ENCODE results near the gene PRKCA. TPM values are rescaled to one million over a fixed set of nuclear protein-coding genes. Genes with fewer than 3 reads are reported as not detected.

PRKCA gene
- total and polyA plus RNA-seq, 2 of the 13 experiments (the other 11 are each of a cell fraction or from before 2014, with no cell fraction given): 18.5 to 21.5 TPM

- in situ Hi-C loops (cut with HindIII; ENCODE audit: extremely low pct_ligation_motif_present, low pct_unique_long_range_greater_than_20kb): no loop called here
- ATAC-seq (no peak), FAIRE-seq (no peak)
Observed at GRCh38 chr17:66667090-66667489, 364.7 kb downstream of the PRKCA start.

DNA sequence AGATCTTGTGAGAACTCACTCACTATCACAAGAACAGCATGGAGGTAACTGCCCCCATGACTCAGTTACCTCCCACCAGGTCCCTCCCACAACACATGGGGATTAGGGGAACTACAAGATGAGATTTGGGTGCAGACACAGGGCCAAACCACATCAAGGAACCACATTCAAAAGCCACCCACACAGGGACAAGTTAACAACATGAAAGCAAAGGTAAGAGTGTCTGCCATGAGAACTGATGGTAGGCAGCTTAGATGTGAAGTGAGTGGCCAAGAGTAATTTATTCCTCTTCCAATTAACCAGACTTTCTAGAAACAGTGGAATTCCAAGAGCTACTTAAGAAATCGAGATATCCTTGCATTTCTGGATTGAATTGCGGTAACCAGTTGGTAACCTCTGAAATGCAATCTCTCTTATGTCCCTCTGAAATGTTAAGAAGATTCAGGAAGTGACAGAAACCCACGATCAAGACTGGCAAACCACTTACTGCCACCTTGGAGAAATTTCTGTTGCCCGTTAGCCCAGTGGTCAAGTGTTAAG, 365.1 kb downstream of the PRKCA start:
- Histone ChIP-seq H3K4me2 (ENCODE audit: low read depth, low read length) (no peak overlapping the region), H2AFZ (ENCODE audit: low read length) (no peak overlapping the region), H3K9ac (ENCODE audit: insufficient read depth, low read depth, low read length) (no peak overlapping the region), H3K9me3 (ENCODE audit: low read length) (no peaks in the 10 kb centered on the region), H3K27ac (ENCODE audit: extremely low read length, insufficient read depth, low read length) (no peak overlapping the region), H3K4me3 (replicated peaks in 1 of 3; ENCODE audit: insufficient read depth in 1 of 3, low read depth in 2 of 3, low read length in 3 of 3) (no peak overlapping the region), H3K4me1 (ENCODE audit: insufficient read depth, low read length) (no peaks in the 10 kb centered on the region), H4K20me1 (ENCODE audit: insufficient read depth, low read length) (no peaks in the 10 kb centered on the region), H3K27me3 (ENCODE audit: control insufficient read depth in 1 of 2, insufficient read depth in 2 of 2, low read length in 2 of 2) (no peaks in the 10 kb centered on the region), H3K79me2 (ENCODE audit: insufficient read depth, low read length) (no peaks in the 10 kb centered on the region), H3K36me3 (replicated peaks in 1 of 2; ENCODE audit: control insufficient read depth in 1 of 2, insufficient read depth in 2 of 2, low read length in 2 of 2) (no peaks in the 10 kb centered on the region; a peak in 1 of 5 replicates)
- no TSS peak for BruUV-seq (replicated peaks)
- ChIA-PET POLR2A (no interaction called here), CTCF (ENCODE audit: low intra/inter-chr PET ratio, low total read pairs) (no interaction called here)
- TF ChIP-seq ZNF180 (CRISPR knock-in tag; IDR thresholded peaks at IDR 0.05; ENCODE audit: borderline replicate concordance, low read depth) (no peak), ZNF605 (CRISPR knock-in tag; IDR thresholded peaks at IDR 0.05) (no peak), IKZF1 (IDR thresholded peaks at IDR 0.05) (no peak), GABPA (IDR thresholded peaks at IDR 0.05; ENCODE audit: low read depth, low read length) (no peak), GABPA (CRISPR knock-in tag; IDR thresholded peaks at IDR 0.05; ENCODE audit: low read depth) (no peak), RBM22 (optimal IDR thresholded peaks at IDR 0.05; ENCODE audit: low read length) (no peak), ZNF629 (CRISPR knock-in tag; conservative IDR thresholded peaks at IDR 0.05) (no peak), NFE2L2 (IDR thresholded peaks at IDR 0.05; ENCODE audit: low read length) (no peak), SIN3B (IDR thresholded peaks at IDR 0.05; ENCODE audit: low read length) (no peak), RNF2 (conservative IDR thresholded peaks at IDR 0.05; ENCODE audit: low read depth) (no peak), CTCF (CRISPR knock-in tag; IDR thresholded peaks at IDR 0.05) (no peak), NONO (IDR thresholded peaks at IDR 0.05) (no peak), NONO (CRISPR knock-in tag; conservative IDR thresholded peaks at IDR 0.05) (no peak)
- TF ChIP-seq, protein P1, sequence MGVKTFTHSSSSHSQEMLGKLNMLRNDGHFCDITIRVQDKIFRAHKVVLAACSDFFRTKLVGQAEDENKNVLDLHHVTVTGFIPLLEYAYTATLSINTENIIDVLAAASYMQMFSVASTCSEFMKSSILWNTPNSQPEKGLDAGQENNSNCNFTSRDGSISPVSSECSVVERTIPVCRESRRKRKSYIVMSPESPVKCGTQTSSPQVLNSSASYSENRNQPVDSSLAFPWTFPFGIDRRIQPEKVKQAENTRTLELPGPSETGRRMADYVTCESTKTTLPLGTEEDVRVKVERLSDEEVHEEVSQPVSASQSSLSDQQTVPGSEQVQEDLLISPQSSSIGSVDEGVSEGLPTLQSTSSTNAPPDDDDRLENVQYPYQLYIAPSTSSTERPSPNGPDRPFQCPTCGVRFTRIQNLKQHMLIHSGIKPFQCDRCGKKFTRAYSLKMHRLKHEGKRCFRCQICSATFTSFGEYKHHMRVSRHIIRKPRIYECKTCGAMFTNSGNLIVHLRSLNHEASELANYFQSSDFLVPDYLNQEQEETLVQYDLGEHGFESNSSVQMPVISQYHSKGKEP (CRISPR knock-in tag; IDR thresholded peaks at IDR 0.05): no peak
- FAIRE-seq (no peak), DNase-seq (ENCODE audit: low spot score) (no peak), ATAC-seq (no peak)
- intact Hi-C loops (cut with micrococcal nuclease; ENCODE audit: unreplicated experiment) (no loop called here), in situ Hi-C loops (cut with HindIII; ENCODE audit: extremely low pct_ligation_motif_present, low pct_unique_long_range_greater_than_20kb) (no loop called here)
- WGBS (ENCODE audit: low lambda C conversion rate): 94% methylated on average over 4 of the region's 4 CpGs

More at GRCh38 chr17:66667090-66667489, 364.7 kb downstream of the PRKCA start:
- no peak for TF ChIP-seq ZNF143 (CRISPR knock-in tag; IDR thresholded peaks at IDR 0.05)
- TF ChIP-seq ZNF460 (CRISPR knock-in tag; IDR thresholded peaks at IDR 0.05; ENCODE audit: borderline replicate concordance): no peak
- TF ChIP-seq MAF1 (CRISPR knock-in tag; IDR thresholded peaks at IDR 0.05; ENCODE audit: borderline replicate concordance): no peak
- ChIA-PET CTCF (ENCODE audit: low intra/inter-chr PET ratio, low total read pairs) (no interaction called here), POLR2A (no interaction called here)
- Histone ChIP-seq H3K36me3 (replicated peaks in 1 of 2; ENCODE audit: control insufficient read depth in 1 of 2, insufficient read depth in 2 of 2, low read length in 2 of 2) (no peaks in the 10 kb centered on the region; a peak in 1 of 5 replicates), H3K79me2 (ENCODE audit: insufficient read depth, low read length) (no peaks in the 10 kb centered on the region), H4K20me1 (ENCODE audit: insufficient read depth, low read length) (no peaks in the 10 kb centered on the region), H3K9me3 (ENCODE audit: low read length) (no peaks in the 10 kb centered on the region), H3K4me1 (ENCODE audit: insufficient read depth, low read length) (no peaks in the 10 kb centered on the region), H3K27me3 (ENCODE audit: control insufficient read depth in 1 of 2, insufficient read depth in 2 of 2, low read length in 2 of 2) (no peaks in the 10 kb centered on the region), H3K9ac (ENCODE audit: insufficient read depth, low read depth, low read length) (no peak overlapping the region), H3K4me3 (replicated peaks in 1 of 3; ENCODE audit: insufficient read depth in 1 of 3, low read depth in 2 of 3, low read length in 3 of 3) (no peak overlapping the region), H3K27ac (ENCODE audit: extremely low read length, insufficient read depth, low read length) (no peak overlapping the region), H3K4me2 (ENCODE audit: low read depth, low read length) (no peak overlapping the region), H2AFZ (ENCODE audit: low read length) (no peak overlapping the region)
- intact Hi-C loops (cut with micrococcal nuclease; ENCODE audit: unreplicated experiment): no loop called here
- 96% methylated on average over 5 of the region's 5 CpGs for WGBS (ENCODE audit: low lambda C conversion rate)
- DNase-seq (ENCODE audit: low spot score): no peak
- BruUV-seq (replicated peaks): no TSS peak

Measured in HepG2 (cell line).